ENCODE measurements around the gene EMSY. TPM values are rescaled to one million over a fixed set of nuclear protein-coding genes. Genes with fewer than 3 reads are reported as not detected.

EMSY gene
- total and polyA plus RNA-seq, 2 of the 8 experiments (the other 6 are each of a cell fraction or from before 2014, with no cell fraction given) = 29.6 to 34.6 TPM

- Histone ChIP-seq H3K79me1 (ENCODE audit: low read depth, low read length) (no peaks in the 10 kb centered on the region), H2BK20ac (ENCODE audit: low read length) (no peak overlapping the region), H3K27me3 (replicated peaks in 1 of 4; ENCODE audit: control insufficient read depth in 3 of 4, extremely low read depth in 1 of 4, insufficient read depth in 3 of 4, low read length in 3 of 4) (no peaks in the 10 kb centered on the region), H2BK5ac (ENCODE audit: low read depth, low read length) (no peak overlapping the region), H3K4me3 (ENCODE audit: extremely low read depth in 1 of 4, insufficient read depth in 2 of 4, low read depth in 3 of 4, low read length in 4 of 4) (no peak overlapping the region), H4K5ac (ENCODE audit: insufficient read length, low read depth, low read length) (no peak overlapping the region), H2AFZ (ENCODE audit: low read length) (no peak overlapping the region), H2BK12ac (ENCODE audit: low read depth, low read length) (no peak overlapping the region), H2BK120ac (replicated peaks; ENCODE audit: low read depth, low read length) (no peak overlapping the region), H3K36me3 (ENCODE audit: control insufficient read depth in 2 of 4, insufficient read depth in 4 of 4, low read length in 3 of 4) (no peaks in the 10 kb centered on the region), H3K4me1 (replicated peaks in 1 of 4; ENCODE audit: control insufficient read depth in 3 of 4, insufficient read depth in 4 of 4, low read length in 3 of 4) (no peaks in the 10 kb centered on the region), H4K91ac (replicated peaks; ENCODE audit: insufficient read length, low read length) (no peak overlapping the region), H3K9ac (replicated peaks in 1 of 4; ENCODE audit: extremely low read depth in 1 of 4, low read depth in 3 of 4, low read length in 3 of 4) (no peak overlapping the region), H3K9me3 (ENCODE audit: insufficient read depth in 2 of 2, low read depth in 1 of 2, low read length in 1 of 2) (no peaks in the 10 kb centered on the region), H3K23ac (ENCODE audit: insufficient read length) (no peak overlapping the region), H3K27ac (ENCODE audit: low read depth, low read length) (no peak overlapping the region), H3K56ac (replicated peaks; ENCODE audit: insufficient read length, low read depth, low read length) (no peak overlapping the region), H3K18ac (ENCODE audit: extremely low read depth, low read length) (no peak overlapping the region), H3K14ac (ENCODE audit: insufficient read length) (no peak overlapping the region), H2AK5ac (ENCODE audit: low read depth, low read length) (no peak overlapping the region), H3K4me2 (ENCODE audit: insufficient read depth in 1 of 2, low read depth in 2 of 2, low read length in 2 of 2) (no peak overlapping the region), H3K4ac (replicated peaks; ENCODE audit: insufficient read length, low read depth, low read length) (no peak overlapping the region), H3K79me2 (ENCODE audit: control insufficient read depth in 1 of 2, insufficient read depth in 2 of 2, low read length in 2 of 2) (no peaks in the 10 kb centered on the region), H2BK15ac (ENCODE audit: low read length) (no peak overlapping the region), H3K23me2 (ENCODE audit: low read depth, low read length) (no peaks in the 10 kb centered on the region), H4K20me1 (replicated peaks in 1 of 2; ENCODE audit: control insufficient read depth in 1 of 2, insufficient read depth in 2 of 2, low read length in 2 of 2) (no peaks in the 10 kb centered on the region), H4K8ac (ENCODE audit: extremely low read depth, insufficient read depth, low read length) (no peak overlapping the region)
- DNase-seq (ENCODE audit: low read depth in 1 of 2, low spot score in 2 of 2) (no peak), FAIRE-seq (no peak)
- TF ChIP-seq SP2 (IDR thresholded peaks at IDR 0.05; ENCODE audit: low read length) = no peak
- no peak for TF ChIP-seq JUND (IDR thresholded peaks at IDR 0.05; ENCODE audit: low read length)
- no peak for TF ChIP-seq EP300 (IDR thresholded peaks at IDR 0.05; ENCODE audit: borderline replicate concordance in 1 of 2, low read depth in 2 of 2, low read length in 2 of 2)
- no peak for TF ChIP-seq GTF2F1 (IDR thresholded peaks at IDR 0.05; ENCODE audit: borderline replicate concordance, low read depth, low read length)
- TF ChIP-seq CBX5 (IDR thresholded peaks at IDR 0.05; ENCODE audit: low read depth, low read length) = no peak
- no peak for TF ChIP-seq PHF8 (conservative IDR thresholded peaks at IDR 0.05; ENCODE audit: low read depth, low read length)
- ChIA-PET CTCF (ENCODE audit: partially characterized antibody) (interaction anchor here (1.4 kb wide), 1 partner anchor 96 kb away, joined by 3 read pairs; no protein-coding TSS in a partner anchor), POLR2A (ENCODE audit: partially characterized antibody) (no interaction called here)
- 94% methylated on average over 3 of the region's 3 CpGs; no CpG with 5 or more reads in 1 of the 2 experiments for WGBS, 2 experiments (ENCODE audit: extremely low coverage in 1 of 2, insufficient coverage in 1 of 2, insufficient read length in 1 of 2, insufficient replicate concordance in 2 of 2, low coverage in 1 of 2, low lambda C conversion rate in 2 of 2, missing lambda C conversion rate in 1 of 2)
Measured at GRCh38 chr11:76562541-76562940, 117.7 kb downstream of the EMSY start.
